ENCODE data around the gene CYP26A1. TPM values are rescaled to one million over a fixed set of nuclear protein-coding genes. Genes with fewer than 3 reads are reported as not detected.
"Not testable (repeated sequence)": the region's sequence is repeated elsewhere in the genome, so short reads cannot be mapped to it uniquely, and the experiment has no call there.

The CYP26A1 gene
- total RNA-seq, 2 experiments from 2014 or later: not detected

- no peak for DNase-seq
- H3K36me3 Mint-ChIP-seq: no peaks in the 10 kb centered on the region
- no peaks in the 10 kb centered on the region for H3K4me1 Mint-ChIP-seq (ENCODE audit: low read depth)
- intact Hi-C loops (cut with micrococcal nuclease): no loop called here
- H3K4me3 Mint-ChIP-seq: no peak overlapping the region
- peaks cover 10% of the 10 kb centered on the region for H3K27me3 Mint-ChIP-seq
- ChIA-PET POLR2A (no interaction called here), CTCF (interaction anchor here (1.3 kb wide), 1 partner anchor 30 kb away, joined by 4 read pairs; no protein-coding TSS in a partner anchor)
- H3K27ac Mint-ChIP-seq: no peak overlapping the region
- no peaks in the 10 kb centered on the region for H3K9me3 Mint-ChIP-seq
Observed at GRCh38 chr10:93086289-93086688, 12.6 kb downstream of the CYP26A1 start.

- CTCF ChIA-PET: interaction anchor here (1.0 kb wide), 1 partner anchor 24 kb away, joined by 4 read pairs; no protein-coding TSS in a partner anchor
- no peak for DNase-seq
- Mint-ChIP-seq H3K27ac (no peak overlapping the region), H3K4me3 (no peak overlapping the region), H3K9me3 (no peaks in the 10 kb centered on the region), H3K27me3 (peaks cover 7% of the 10 kb centered on the region), H3K4me1 (ENCODE audit: low read depth) (no peaks in the 10 kb centered on the region), H3K36me3 (no peaks in the 10 kb centered on the region)
- POLR2A ChIA-PET: no interaction called here
- intact Hi-C loops (cut with micrococcal nuclease): no loop called here
Observed at GRCh38 chr10:93087846-93088245, 14.2 kb downstream of the CYP26A1 start.

GRCh38 chr10:93088466-93088865 is 14.8 kb downstream of the CYP26A1 start:
- CTCF ChIA-PET: interaction anchor here (1.0 kb wide), 2 partner anchors 9 to 24 kb away, joined by 3 to 4 read pairs; no protein-coding TSS in a partner anchor
- no peaks in the 10 kb centered on the region for H3K9me3 Mint-ChIP-seq
- POLR2A ChIA-PET: no interaction called here
- H3K4me1 Mint-ChIP-seq (ENCODE audit: low read depth): no peaks in the 10 kb centered on the region
- peaks cover 7% of the 10 kb centered on the region for H3K27me3 Mint-ChIP-seq
- H3K4me3 Mint-ChIP-seq: no peak overlapping the region
- no peak for DNase-seq
- no peak overlapping the region for H3K27ac Mint-ChIP-seq
- intact Hi-C loops (cut with micrococcal nuclease): no loop called here
- no peaks in the 10 kb centered on the region for H3K36me3 Mint-ChIP-seq

DNA sequence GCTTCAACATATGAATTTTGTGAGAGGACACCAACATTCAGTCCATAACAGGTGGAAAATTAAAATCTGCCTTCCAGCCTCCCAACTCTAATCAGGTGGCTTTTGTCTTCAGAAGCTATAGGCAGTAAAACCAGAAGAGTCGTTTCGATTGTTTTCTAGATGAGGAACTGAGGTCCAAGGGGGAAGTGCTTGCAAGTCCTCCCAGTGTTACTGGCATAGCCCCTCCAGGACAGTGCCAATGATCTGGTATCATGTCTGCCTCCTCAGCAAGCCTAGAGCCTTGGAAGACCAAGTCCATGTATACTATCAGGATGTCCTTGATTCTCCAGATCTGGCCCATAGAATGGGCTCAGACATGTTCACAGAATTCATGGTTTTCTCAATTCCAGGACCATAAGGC is 16.9 kb downstream of the CYP26A1 start:
- no peaks in the 10 kb centered on the region for H3K4me1 Mint-ChIP-seq (ENCODE audit: low read depth)
- ChIA-PET CTCF (no interaction called here), POLR2A (no interaction called here)
- H3K27ac Mint-ChIP-seq: no peak overlapping the region
- H3K36me3 Mint-ChIP-seq: no peaks in the 10 kb centered on the region
- DNase-seq: no peak
- peaks cover 5% of the 10 kb centered on the region for H3K27me3 Mint-ChIP-seq
- intact Hi-C loops (cut with micrococcal nuclease): no loop called here
- H3K4me3 Mint-ChIP-seq: no peak overlapping the region
- H3K9me3 Mint-ChIP-seq: no peaks in the 10 kb centered on the region

DNA sequence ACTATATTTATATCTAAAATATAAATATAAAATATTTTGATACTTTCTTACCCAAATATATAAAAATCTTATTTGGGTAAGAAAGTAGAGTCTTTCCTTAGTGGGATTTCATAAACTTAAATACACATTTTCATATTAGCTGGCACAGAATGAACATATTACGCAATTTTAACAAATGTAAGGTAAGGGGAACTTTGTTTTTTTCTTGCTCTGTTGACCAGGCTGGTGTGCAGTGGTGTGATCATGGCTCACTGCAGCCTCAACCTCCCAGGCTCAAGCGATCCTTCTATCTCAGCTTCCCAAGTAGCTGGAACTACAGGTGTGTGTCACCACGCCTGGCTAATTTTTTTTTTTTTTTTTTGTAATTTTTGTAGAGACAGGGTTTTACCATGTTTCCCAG is 18.3 kb downstream of the CYP26A1 start:
- Mint-ChIP-seq H3K27ac (no peak overlapping the region), H3K9me3 (no peaks in the 10 kb centered on the region), H3K4me3 (no peak overlapping the region), H3K36me3 (no peaks in the 10 kb centered on the region), H3K4me1 (ENCODE audit: low read depth) (no peaks in the 10 kb centered on the region), H3K27me3 (peaks cover 5% of the 10 kb centered on the region)
- ChIA-PET CTCF (interaction anchor here (0.7 kb wide), 1 partner anchor 12 kb away, joined by 3 read pairs; no protein-coding TSS in a partner anchor), POLR2A (no interaction called here)
- DNase-seq: no peak
- intact Hi-C loops (cut with micrococcal nuclease): no loop called here

- ChIA-PET CTCF (interaction anchor here (1.2 to 1.9 kb wide), 3 partner anchors 13 to 257 kb away, joined by 3 to 7 read pairs (median 5); no protein-coding TSS in a partner anchor), POLR2A (no interaction called here)
- H3K36me3 Mint-ChIP-seq: no peaks in the 10 kb centered on the region
- no peak overlapping the region for H3K4me3 Mint-ChIP-seq
- DNase-seq: no peak
- peaks cover 2% of the 10 kb centered on the region for H3K27me3 Mint-ChIP-seq
- H3K4me1 Mint-ChIP-seq (ENCODE audit: low read depth): no peaks in the 10 kb centered on the region
- intact Hi-C loops (cut with micrococcal nuclease): no loop called here
- no peak overlapping the region for H3K27ac Mint-ChIP-seq
- H3K9me3 Mint-ChIP-seq: no peaks in the 10 kb centered on the region
Observed at GRCh38 chr10:93095225-93095624, 21.5 kb downstream of the CYP26A1 start.

DNA sequence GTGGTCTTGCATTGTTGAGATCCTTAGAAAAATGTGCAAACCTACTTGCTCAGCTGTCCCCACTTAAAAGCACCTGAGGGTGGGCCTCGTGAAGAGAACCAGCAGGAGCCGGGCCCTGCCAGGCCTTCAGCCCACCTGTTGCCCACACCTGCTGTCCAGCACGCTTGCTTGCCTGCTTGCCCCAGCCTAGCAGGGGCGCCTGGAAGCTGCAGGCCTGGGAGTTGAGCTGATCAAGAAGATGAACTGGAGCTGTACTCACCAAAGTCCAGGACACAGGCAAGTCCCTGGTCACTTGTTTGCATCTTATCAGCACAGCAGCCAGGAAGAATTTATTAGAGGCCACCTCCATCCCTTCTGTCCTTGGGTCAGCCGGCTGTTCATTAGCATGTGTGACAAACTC is 23.2 kb downstream of the CYP26A1 start:
- POLR2A ChIA-PET: no interaction called here
- H3K4me1 Mint-ChIP-seq (ENCODE audit: low read depth): no peaks in the 10 kb centered on the region
- no peak for DNase-seq
- H3K36me3 Mint-ChIP-seq: no peaks in the 10 kb centered on the region
- no peaks in the 10 kb centered on the region for H3K9me3 Mint-ChIP-seq
- H3K27me3 Mint-ChIP-seq: peaks cover 2% of the 10 kb centered on the region
- intact Hi-C loops (cut with micrococcal nuclease): no loop called here
- no peak overlapping the region for H3K27ac Mint-ChIP-seq
- CTCF ChIA-PET: no interaction called here
- no peak overlapping the region for H3K4me3 Mint-ChIP-seq

GRCh38 chr10:93097386-93097785 is 23.7 kb downstream of the CYP26A1 start:
- Mint-ChIP-seq H3K9me3 (no peaks in the 10 kb centered on the region), H3K36me3 (no peaks in the 10 kb centered on the region), H3K27me3 (peaks cover 2% of the 10 kb centered on the region), H3K4me1 (ENCODE audit: low read depth) (no peaks in the 10 kb centered on the region), H3K27ac (no peak overlapping the region), H3K4me3 (no peak overlapping the region)
- CTCF ChIA-PET: no interaction called here
- intact Hi-C loops (cut with micrococcal nuclease): no loop called here
- DNase-seq: no peak
- POLR2A ChIA-PET: no interaction called here

- H3K4me1 Mint-ChIP-seq (ENCODE audit: low read depth): no peaks in the 10 kb centered on the region
- DNase-seq: no peak
- peaks cover 1% of the 10 kb centered on the region for H3K36me3 Mint-ChIP-seq
- H3K9me3 Mint-ChIP-seq: peaks cover 2% of the 10 kb centered on the region
- ChIA-PET POLR2A (no interaction called here), CTCF (no interaction called here)
- no peak overlapping the region for H3K27ac Mint-ChIP-seq
- intact Hi-C loops (cut with micrococcal nuclease): no loop called here
- H3K27me3 Mint-ChIP-seq: peaks cover 2% of the 10 kb centered on the region
- H3K4me3 Mint-ChIP-seq: no peak overlapping the region
Observed at GRCh38 chr10:93098816-93099215, 25.1 kb downstream of the CYP26A1 start.

- Mint-ChIP-seq H3K27ac (no peak overlapping the region), H3K27me3 (peaks cover 3% of the 10 kb centered on the region), H3K9me3 (peaks cover 6% of the 10 kb centered on the region), H3K4me3 (no peak overlapping the region), H3K36me3 (peaks cover 2% of the 10 kb centered on the region), H3K4me1 (ENCODE audit: low read depth) (no peaks in the 10 kb centered on the region)
- no peak for DNase-seq
- CTCF ChIA-PET: no interaction called here
- intact Hi-C loops (cut with micrococcal nuclease): no loop called here
- POLR2A ChIA-PET: no interaction called here
Observed at GRCh38 chr10:93099670-93100069, 26.0 kb downstream of the CYP26A1 start.

- H3K4me1 Mint-ChIP-seq (ENCODE audit: low read depth); H3K36me3 Mint-ChIP-seq; POLR2A ChIA-PET; intact Hi-C loops (cut with micrococcal nuclease); H3K27ac Mint-ChIP-seq; H3K27me3 Mint-ChIP-seq; CTCF ChIA-PET; H3K4me3 Mint-ChIP-seq; H3K9me3 Mint-ChIP-seq; DNase-seq: not testable (repeated sequence)
Observed at GRCh38 chr10:93101148-93101547, 27.5 kb downstream of the CYP26A1 start.

DNA sequence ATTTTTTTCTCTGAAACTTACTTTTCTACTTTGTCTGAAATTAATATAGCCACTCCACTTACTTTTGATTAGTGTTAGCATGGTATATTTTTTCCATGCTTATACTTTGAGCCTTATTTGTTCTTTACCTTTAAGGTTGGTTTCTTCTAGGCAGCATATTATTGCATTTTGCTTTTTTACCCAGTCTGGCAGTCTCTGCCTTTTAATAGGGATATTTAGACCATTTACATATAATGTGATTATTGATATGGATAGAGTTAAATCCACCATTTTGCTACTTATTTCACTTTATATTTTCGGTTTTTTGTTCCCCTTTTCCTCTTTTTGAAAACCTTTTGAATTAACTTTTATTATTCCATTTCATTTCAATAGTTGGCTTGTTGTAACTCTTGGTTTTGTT is 30.3 kb downstream of the CYP26A1 start:
- intact Hi-C loops (cut with micrococcal nuclease): no loop called here
- POLR2A ChIA-PET: no interaction called here
- CTCF ChIA-PET: interaction anchor here (1.0 to 2.3 kb wide), 2 partner anchors 12 to 24 kb away, joined by 3 to 14 read pairs; no protein-coding TSS in a partner anchor
- DNase-seq: no peak
- H3K27ac Mint-ChIP-seq: no peak overlapping the region
- no peaks in the 10 kb centered on the region for H3K4me1 Mint-ChIP-seq (ENCODE audit: low read depth)
- peaks cover 3% of the 10 kb centered on the region for H3K27me3 Mint-ChIP-seq
- no peak overlapping the region for H3K4me3 Mint-ChIP-seq
- H3K9me3 Mint-ChIP-seq: peaks cover 6% of the 10 kb centered on the region
- H3K36me3 Mint-ChIP-seq: peaks cover 2% of the 10 kb centered on the region

- ChIA-PET POLR2A (no interaction called here), CTCF (interaction anchor here (1.0 to 1.3 kb wide), 2 partner anchors 9 to 20 kb away, joined by 3 to 8 read pairs; no protein-coding TSS in a partner anchor)
- Mint-ChIP-seq H3K4me3 (no peak overlapping the region), H3K36me3 (peaks cover 2% of the 10 kb centered on the region), H3K9me3 (peaks cover 6% of the 10 kb centered on the region), H3K27ac (no peak overlapping the region), H3K27me3 (peaks cover 2% of the 10 kb centered on the region), H3K4me1 (ENCODE audit: low read depth) (no peaks in the 10 kb centered on the region)
- DNase-seq: no peak
- intact Hi-C loops (cut with micrococcal nuclease): no loop called here
Observed at GRCh38 chr10:93106631-93107072, 33.0 kb downstream of the CYP26A1 start.
